HEK293 (cell line): ENCODE data around the gene INTS7.

Experiments
- CTCF ChIA-PET: fragments of 350-600 bp; formaldehyde crosslinking; extraction: SDS; loops from one replicate; lab custom pipeline; 2021; ENCODE audit warnings: antibody characterized with exemption; lab: Yijun Ruan, JAX
- POLR2A ChIA-PET: fragments of 300-600 bp; formaldehyde crosslinking; extraction: SDS; loops from one replicate; lab custom pipeline; 2020; ENCODE audit warnings: antibody characterized with exemption, inconsistent platforms; lab: Yijun Ruan, JAX
- H3K27ac ChIP-seq: fragments of 200-500 bp; sonication (Bioruptor generic); 2 replicates; pipeline ENCODE4 v1.5.1; 2014; ENCODE audit warnings: low read depth, low read length, control low read depth, inconsistent platforms; ENCODE audit errors: extremely low read depth
- H3K36me3 ChIP-seq, 2 experiments: fragments of 200-500 bp in 1 of 2; sonication (Bioruptor generic) in 1 of 2; 1 replicate in 1 of 2; 2 replicates in 1 of 2; pipeline ENCODE4 v1.5.1; 2014 to 2017; ENCODE audit warnings: inconsistent platforms in 2 of 2, low read length in 2 of 2; ENCODE audit not compliant: control insufficient read depth in 2 of 2, insufficient read depth in 1 of 2
- H3K4me1 ChIP-seq: fragments of 200-500 bp; sonication (Bioruptor generic); 2 replicates; pipeline ENCODE4 v1.5.1; 2014; ENCODE audit warnings: mild to moderate bottlenecking, low read length, inconsistent platforms; ENCODE audit not compliant: control insufficient read depth, insufficient read depth
- H3K4me3 ChIP-seq: 2 replicates; pipeline ENCODE4 v1.5.1; 2011; ENCODE audit warnings: low read depth, mild to moderate bottlenecking, control low read depth, low read length, moderate library complexity
- H3K9me3 ChIP-seq: fragments of 200-500 bp; sonication (Bioruptor generic); 2 replicates; pipeline ENCODE4 v1.5.1; 2014; ENCODE audit warnings: low read depth, low read length, inconsistent platforms; ENCODE audit not compliant: control insufficient read depth, insufficient read depth
- BCL11B ChIP-seq: fragments of 450-650 bp; formaldehyde crosslinking; IDR thresholded peaks from 2 replicates; pipeline ENCODE4 v1.5.1; 2016; ENCODE audit warnings: low read depth, missing biosample characterization, missing genetic modification characterization
- ZBTB20 ChIP-seq: fragments of 450-650 bp; formaldehyde crosslinking; IDR thresholded peaks from 2 replicates; pipeline ENCODE4 v1.5.1; 2016; ENCODE audit warnings: missing biosample characterization, missing genetic modification characterization
- ZFP37 ChIP-seq: fragments of 450-650 bp; formaldehyde crosslinking; IDR thresholded peaks from 2 replicates; pipeline ENCODE4 v1.5.1; 2016; ENCODE audit warnings: missing biosample characterization, missing genetic modification characterization
- ZNF112 ChIP-seq: fragments of 450-650 bp; formaldehyde crosslinking; IDR thresholded peaks from 2 replicates; pipeline ENCODE4 v1.5.0; 2017; ENCODE audit warnings: missing biosample characterization, missing genetic modification characterization
- ZNF223 ChIP-seq: fragments of 450-650 bp; formaldehyde crosslinking; IDR thresholded peaks from 2 replicates; pipeline ENCODE4 v1.5.1; 2016; ENCODE audit warnings: missing biosample characterization, missing genetic modification characterization
- ZNF394 ChIP-seq: fragments of 450-650 bp; formaldehyde crosslinking; IDR thresholded peaks from 2 replicates; pipeline ENCODE4 v1.5.1; 2016; ENCODE audit warnings: missing biosample characterization, missing genetic modification characterization, mild to moderate bottlenecking, moderate library complexity, borderline replicate concordance
- ZNF560 ChIP-seq: fragments of 450-650 bp; formaldehyde crosslinking; IDR thresholded peaks from 2 replicates; pipeline ENCODE4 v1.5.1; 2017; ENCODE audit warnings: missing biosample characterization, missing genetic modification characterization, borderline replicate concordance
- ZNF571 ChIP-seq: fragments of 450-650 bp; formaldehyde crosslinking; IDR thresholded peaks from 2 replicates; pipeline ENCODE4 v1.5.0; 2017; ENCODE audit warnings: missing biosample characterization, missing genetic modification characterization
- ZNF664 ChIP-seq: fragments of 450-650 bp; formaldehyde crosslinking; IDR thresholded peaks from 2 replicates; pipeline ENCODE4 v1.5.1; 2016; ENCODE audit warnings: missing biosample characterization, missing genetic modification characterization
- ZNF677 ChIP-seq: fragments of 450-650 bp; IDR thresholded peaks from 2 replicates; pipeline ENCODE4 v1.5.0; 2018; ENCODE audit warnings: missing biosample characterization, mild to moderate bottlenecking, missing genetic modification characterization, moderate library complexity
- ZNF707 ChIP-seq: fragments of 450-650 bp; formaldehyde crosslinking; IDR thresholded peaks from 2 replicates; pipeline ENCODE4 v1.5.1; 2016; ENCODE audit warnings: missing biosample characterization, missing genetic modification characterization
- ZNF76 ChIP-seq: fragments of 450-650 bp; formaldehyde crosslinking; IDR thresholded peaks from 2 replicates; pipeline ENCODE4; 2016; ENCODE audit warnings: low read depth, missing biosample characterization, missing genetic modification characterization, borderline replicate concordance
- ZNF768 ChIP-seq: fragments of 450-650 bp; formaldehyde crosslinking; IDR thresholded peaks from 2 replicates; pipeline ENCODE4 v1.5.1; 2018; ENCODE audit warnings: missing biosample characterization, mild to moderate bottlenecking, missing genetic modification characterization
- ZNF792 ChIP-seq: fragments of 450-650 bp; formaldehyde crosslinking; IDR thresholded peaks from 2 replicates; pipeline ENCODE4 v1.5.1; 2016; ENCODE audit warnings: missing biosample characterization, missing genetic modification characterization
- ZSCAN30 ChIP-seq: fragments of 450-650 bp; IDR thresholded peaks from 2 replicates; pipeline ENCODE4 v1.5.1; 2018; ENCODE audit warnings: missing biosample characterization, mild to moderate bottlenecking, missing genetic modification characterization, moderate library complexity
- TF ChIP-seq, protein P1 (sequence below): fragments of 450-650 bp; formaldehyde crosslinking; conservative IDR thresholded peaks from 2 replicates; pipeline ENCODE4 v1.5.1; 2016; ENCODE audit warnings: low read depth, missing biosample characterization, missing genetic modification characterization
- TF ChIP-seq, protein P2 (sequence below): fragments of 450-650 bp; formaldehyde crosslinking; IDR thresholded peaks from 2 replicates; pipeline ENCODE4 v1.5.1; 2016; ENCODE audit warnings: missing biosample characterization, missing genetic modification characterization, borderline replicate concordance
- TF ChIP-seq, protein P3 (sequence below): fragments of 450-650 bp; formaldehyde crosslinking; IDR thresholded peaks from 2 replicates; pipeline ENCODE4 v1.5.1; 2017; ENCODE audit warnings: missing biosample characterization, missing genetic modification characterization
- TF ChIP-seq, protein P4 (sequence below): fragments of 450-650 bp; formaldehyde crosslinking; IDR thresholded peaks from 2 replicates; pipeline ENCODE4 v1.5.1; 2016; ENCODE audit warnings: missing biosample characterization, missing genetic modification characterization
- TF ChIP-seq, protein P5 (sequence below): fragments of 450-650 bp; formaldehyde crosslinking; IDR thresholded peaks from 2 replicates; pipeline ENCODE4 v1.5.1; 2016; ENCODE audit warnings: missing biosample characterization, missing genetic modification characterization

Gene INTS7

DNA sequence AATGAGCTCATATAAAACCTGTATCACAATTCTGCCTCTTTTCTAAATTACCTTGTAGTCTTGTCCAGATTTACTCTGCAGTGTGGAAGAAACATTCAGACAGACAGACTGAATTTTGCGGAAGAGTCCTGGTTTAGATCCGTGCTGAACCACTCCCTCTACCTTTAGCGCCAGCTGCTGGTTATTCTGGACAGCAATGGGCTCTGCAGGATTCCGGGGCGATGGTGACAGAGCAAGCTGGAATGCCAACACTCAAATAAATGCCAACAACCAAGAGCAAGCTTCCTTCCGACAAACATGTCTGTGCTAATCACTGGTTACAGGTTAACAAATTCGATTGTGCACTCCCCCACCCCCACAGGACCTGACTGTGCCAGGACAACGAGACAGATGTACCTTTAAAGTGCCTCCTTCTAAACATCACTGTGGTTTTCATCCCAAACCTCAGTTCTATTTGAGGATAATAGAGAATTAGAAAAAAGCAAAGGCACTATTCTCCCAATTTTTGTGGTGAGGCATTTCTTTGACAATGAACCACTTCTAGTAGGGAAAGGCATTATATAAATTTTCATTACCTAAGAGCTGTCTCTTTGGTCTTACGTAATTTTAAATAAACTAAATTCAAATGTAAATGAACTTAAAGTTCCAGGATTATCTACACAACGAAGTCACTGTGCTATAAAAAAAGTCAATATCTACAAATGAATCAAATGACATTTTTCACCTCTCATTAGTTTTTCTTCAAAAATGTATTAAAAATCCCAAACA lies 90.4 kb downstream of the INTS7 start:
- Histone ChIP-seq H3K9me3 (no peaks in the 10 kb centered on the region), H3K4me3 (no peak overlapping the region), H3K4me1 (0 out of 2 replicates have a peak, but pooled peaks cover 3% of the 10 kb centered on the region), H3K27ac (no peak overlapping the region), H3K36me3 (peaks cover 7 to 53% of the 10 kb centered on the region in 2 experiments)
- ChIA-PET CTCF (interaction anchor here (0.5 to 2.8 kb wide), 5 partner anchors 41 to 264 kb away, joined by 3 to 9 read pairs (median 4); no protein-coding TSS in a partner anchor), POLR2A (no interaction called here)
- no peak for TF ChIP-seq ZNF394 (tag by site-specific recombination)
- TF ChIP-seq ZNF792 (tag by site-specific recombination): no peak
- TF ChIP-seq ZNF223: no peak
- no peak for TF ChIP-seq ZNF560 (tag by site-specific recombination)
- TF ChIP-seq, protein P1, sequence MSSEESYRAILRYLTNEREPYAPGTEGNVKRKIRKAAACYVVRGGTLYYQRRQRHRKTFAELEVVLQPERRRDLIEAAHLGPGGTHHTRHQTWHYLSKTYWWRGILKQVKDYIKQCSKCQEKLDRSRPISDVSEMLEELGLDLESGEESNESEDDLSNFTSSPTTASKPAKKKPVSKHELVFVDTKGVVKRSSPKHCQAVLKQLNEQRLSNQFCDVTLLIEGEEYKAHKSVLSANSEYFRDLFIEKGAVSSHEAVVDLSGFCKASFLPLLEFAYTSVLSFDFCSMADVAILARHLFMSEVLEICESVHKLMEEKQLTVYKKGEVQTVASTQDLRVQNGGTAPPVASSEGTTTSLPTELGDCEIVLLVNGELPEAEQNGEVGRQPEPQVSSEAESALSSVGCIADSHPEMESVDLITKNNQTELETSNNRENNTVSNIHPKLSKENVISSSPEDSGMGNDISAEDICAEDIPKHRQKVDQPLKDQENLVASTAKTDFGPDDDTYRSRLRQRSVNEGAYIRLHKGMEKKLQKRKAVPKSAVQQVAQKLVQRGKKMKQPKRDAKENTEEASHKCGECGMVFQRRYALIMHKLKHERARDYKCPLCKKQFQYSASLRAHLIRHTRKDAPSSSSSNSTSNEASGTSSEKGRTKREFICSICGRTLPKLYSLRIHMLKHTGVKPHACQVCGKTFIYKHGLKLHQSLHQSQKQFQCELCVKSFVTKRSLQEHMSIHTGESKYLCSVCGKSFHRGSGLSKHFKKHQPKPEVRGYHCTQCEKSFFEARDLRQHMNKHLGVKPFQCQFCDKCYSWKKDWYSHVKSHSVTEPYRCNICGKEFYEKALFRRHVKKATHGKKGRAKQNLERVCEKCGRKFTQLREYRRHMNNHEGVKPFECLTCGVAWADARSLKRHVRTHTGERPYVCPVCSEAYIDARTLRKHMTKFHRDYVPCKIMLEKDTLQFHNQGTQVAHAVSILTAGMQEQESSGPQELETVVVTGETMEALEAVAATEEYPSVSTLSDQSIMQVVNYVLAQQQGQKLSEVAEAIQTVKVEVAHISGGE (tag by site-specific recombination): no peak
- no peak for TF ChIP-seq ZNF707
- TF ChIP-seq ZNF664 (tag by site-specific recombination): no peak
- TF ChIP-seq ZSCAN30 (tag by site-specific recombination): no peak
- TF ChIP-seq, protein P2, sequence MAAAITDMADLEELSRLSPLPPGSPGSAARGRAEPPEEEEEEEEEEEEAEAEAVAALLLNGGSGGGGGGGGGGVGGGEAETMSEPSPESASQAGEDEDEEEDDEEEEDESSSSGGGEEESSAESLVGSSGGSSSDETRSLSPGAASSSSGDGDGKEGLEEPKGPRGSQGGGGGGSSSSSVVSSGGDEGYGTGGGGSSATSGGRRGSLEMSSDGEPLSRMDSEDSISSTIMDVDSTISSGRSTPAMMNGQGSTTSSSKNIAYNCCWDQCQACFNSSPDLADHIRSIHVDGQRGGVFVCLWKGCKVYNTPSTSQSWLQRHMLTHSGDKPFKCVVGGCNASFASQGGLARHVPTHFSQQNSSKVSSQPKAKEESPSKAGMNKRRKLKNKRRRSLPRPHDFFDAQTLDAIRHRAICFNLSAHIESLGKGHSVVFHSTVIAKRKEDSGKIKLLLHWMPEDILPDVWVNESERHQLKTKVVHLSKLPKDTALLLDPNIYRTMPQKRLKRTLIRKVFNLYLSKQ (tag by site-specific recombination): no peak
- no peak for TF ChIP-seq ZNF76 (tag by site-specific recombination)
- TF ChIP-seq ZNF677 (tag by site-specific recombination): no peak
- TF ChIP-seq, protein P3, sequence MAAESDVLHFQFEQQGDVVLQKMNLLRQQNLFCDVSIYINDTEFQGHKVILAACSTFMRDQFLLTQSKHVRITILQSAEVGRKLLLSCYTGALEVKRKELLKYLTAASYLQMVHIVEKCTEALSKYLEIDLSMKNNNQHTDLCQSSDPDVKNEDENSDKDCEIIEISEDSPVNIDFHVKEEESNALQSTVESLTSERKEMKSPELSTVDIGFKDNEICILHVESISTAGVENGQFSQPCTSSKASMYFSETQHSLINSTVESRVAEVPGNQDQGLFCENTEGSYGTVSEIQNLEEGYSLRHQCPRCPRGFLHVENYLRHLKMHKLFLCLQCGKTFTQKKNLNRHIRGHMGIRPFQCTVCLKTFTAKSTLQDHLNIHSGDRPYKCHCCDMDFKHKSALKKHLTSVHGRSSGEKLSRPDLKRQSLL (tag by site-specific recombination): no peak

DNA sequence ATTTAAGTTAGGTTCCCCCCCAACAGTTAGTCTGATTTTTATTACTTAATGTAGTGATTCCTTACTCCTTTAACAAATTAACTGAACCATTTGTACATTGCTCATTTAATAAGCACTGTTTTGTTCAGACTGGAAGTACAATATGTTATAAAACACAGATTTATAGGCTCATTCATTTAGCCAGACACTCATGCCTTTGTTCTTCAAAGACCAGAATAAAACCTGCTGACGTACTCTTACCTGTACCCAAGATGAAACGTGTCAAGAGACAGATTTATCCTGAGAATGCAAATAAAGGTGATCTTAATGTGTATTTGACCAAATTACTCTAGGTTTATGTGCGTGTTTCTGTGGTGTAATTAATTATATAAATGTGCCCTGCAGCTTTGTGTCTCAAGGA lies 92.8 kb downstream of the INTS7 start:
- CTCF ChIA-PET: interaction anchor here (0.8 kb wide), 1 partner anchor 190 kb away, joined by 3 read pairs; no protein-coding TSS in a partner anchor
- POLR2A ChIA-PET: no interaction called here

More for the DNA sequence above, 92.8 kb downstream of the INTS7 start:
- H3K36me3 ChIP-seq: peaks cover 7 to 51% of the 10 kb centered on the region in 2 experiments
- TF ChIP-seq ZFP37 (tag by site-specific recombination): no peak
- no peak for TF ChIP-seq ZNF768 (tag by site-specific recombination)
- TF ChIP-seq ZNF394 (tag by site-specific recombination): no peak
- TF ChIP-seq ZNF112 (tag by site-specific recombination): no peak
- TF ChIP-seq, protein P4, sequence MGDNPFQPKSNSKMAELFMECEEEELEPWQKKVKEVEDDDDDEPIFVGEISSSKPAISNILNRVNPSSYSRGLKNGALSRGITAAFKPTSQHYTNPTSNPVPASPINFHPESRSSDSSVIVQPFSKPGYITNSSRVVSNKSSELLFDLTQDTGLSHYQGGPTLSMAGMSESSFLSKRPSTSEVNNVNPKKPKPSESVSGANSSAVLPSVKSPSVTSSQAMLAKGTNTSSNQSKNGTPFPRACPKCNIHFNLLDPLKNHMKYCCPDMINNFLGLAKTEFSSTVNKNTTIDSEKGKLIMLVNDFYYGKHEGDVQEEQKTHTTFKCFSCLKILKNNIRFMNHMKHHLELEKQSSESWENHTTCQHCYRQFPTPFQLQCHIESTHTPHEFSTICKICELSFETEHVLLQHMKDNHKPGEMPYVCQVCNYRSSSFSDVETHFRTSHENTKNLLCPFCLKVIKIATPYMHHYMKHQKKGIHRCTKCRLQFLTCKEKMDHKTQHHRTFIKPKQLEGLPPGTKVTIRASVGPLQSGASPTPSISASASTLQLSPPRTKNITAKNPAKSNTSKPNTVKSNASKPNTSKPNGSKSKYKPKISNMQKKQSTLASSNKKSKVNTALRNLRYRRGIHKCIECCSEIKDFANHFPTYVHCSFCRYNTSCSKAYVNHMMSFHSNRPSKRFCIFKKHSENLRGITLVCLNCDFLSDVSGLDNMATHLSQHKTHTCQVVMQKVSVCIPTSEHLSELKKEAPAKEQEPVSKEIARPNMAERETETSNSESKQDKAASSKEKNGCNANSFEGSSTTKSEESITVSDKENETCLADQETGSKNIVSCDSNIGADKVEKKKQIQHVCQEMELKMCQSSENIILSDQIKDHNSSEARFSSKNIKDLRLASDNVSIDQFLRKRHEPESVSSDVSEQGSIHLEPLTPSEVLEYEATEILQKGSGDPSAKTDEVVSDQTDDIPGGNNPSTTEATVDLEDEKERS: no peak
- no peak for TF ChIP-seq ZNF792 (tag by site-specific recombination)
- TF ChIP-seq, protein P5, sequence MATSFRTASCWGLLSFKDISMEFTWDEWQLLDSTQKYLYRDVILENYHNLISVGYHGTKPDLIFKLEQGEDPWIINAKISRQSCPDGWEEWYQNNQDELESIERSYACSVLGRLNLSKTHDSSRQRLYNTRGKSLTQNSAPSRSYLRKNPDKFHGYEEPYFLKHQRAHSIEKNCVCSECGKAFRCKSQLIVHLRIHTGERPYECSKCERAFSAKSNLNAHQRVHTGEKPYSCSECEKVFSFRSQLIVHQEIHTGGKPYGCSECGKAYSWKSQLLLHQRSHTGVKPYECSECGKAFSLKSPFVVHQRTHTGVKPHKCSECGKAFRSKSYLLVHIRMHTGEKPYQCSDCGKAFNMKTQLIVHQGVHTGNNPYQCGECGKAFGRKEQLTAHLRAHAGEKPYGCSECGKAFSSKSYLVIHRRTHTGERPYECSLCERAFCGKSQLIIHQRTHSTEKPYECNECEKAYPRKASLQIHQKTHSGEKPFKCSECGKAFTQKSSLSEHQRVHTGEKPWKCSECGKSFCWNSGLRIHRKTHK (tag by site-specific recombination): no peak
- no peak for TF ChIP-seq ZBTB20 (tag by site-specific recombination)
- no peak for TF ChIP-seq ZNF571 (tag by site-specific recombination)
- no peak for TF ChIP-seq BCL11B
- no peaks in the 10 kb centered on the region for H3K4me1 ChIP-seq
- no peaks in the 10 kb centered on the region for H3K9me3 ChIP-seq
- H3K4me3 ChIP-seq: no peak overlapping the region
- no peak overlapping the region for H3K27ac ChIP-seq
